Activated CD4-positive, CD25-positive, alpha-beta regulatory T cell treated with anti-CD3 and anti-CD28 coated beads, Interleukin-2, amount 50 U/mL, for 24 hours (primary cell): Measurements from ENCODE around the gene DGKE.

Experiments
- ATAC-seq, 2 donors: fragments of 150-1000 bp; cut with Tn5 transposase; one replicate each; pipeline ENCODE4 v1.10.0; 2021; ENCODE audit warnings: mild to moderate bottlenecking in 1 of 2, moderate library complexity in 1 of 2

The DGKE gene

GRCh38 chr17:56833809-56834379 lies at the start of gene DGKE, which contains the start of gene C17orf67:
Gene DGKE (plus strand): TSS chr17:56834151. CDS start chr17:56834796, 645 bp downstream.
Gene C17orf67 (minus strand): TSS chr17:56833920. CDS start chr17:56815810, 18,110 bp downstream.
- ATAC-seq: peak; percentile 84 to 87

- no peak for ATAC-seq
Measured at GRCh38 chr17:56785405-56785804, 48.5 kb upstream of the DGKE start.

- ATAC-seq: no peak
Measured at GRCh38 chr17:56785997-56786680, 47.8 kb upstream of the DGKE start.

- peak; percentile 99 for ATAC-seq
Measured at GRCh38 chr17:56786989-56787482, 46.9 kb upstream of the DGKE start.

GRCh38 chr17:56792267-56792666 lies 41.7 kb upstream of the DGKE start:
- no peak for ATAC-seq

- no peak for ATAC-seq
Measured at GRCh38 chr17:56793531-56793930, 40.4 kb upstream of the DGKE start.

- no peak for ATAC-seq
Measured at GRCh38 chr17:56793957-56794356, 40.0 kb upstream of the DGKE start.

- ATAC-seq: no peak
Measured at GRCh38 chr17:56795221-56795865, 38.6 kb upstream of the DGKE start.

- no peak for ATAC-seq
Measured at GRCh38 chr17:56796536-56796935, 37.4 kb upstream of the DGKE start.

- no peak for ATAC-seq
Measured at GRCh38 chr17:56798916-56799315, 35.0 kb upstream of the DGKE start.

GRCh38 chr17:56801459-56802178 lies 32.3 kb upstream of the DGKE start:
- no peak for ATAC-seq

GRCh38 chr17:56803071-56803470 lies 30.9 kb upstream of the DGKE start:
- ATAC-seq: no peak

GRCh38 chr17:56804454-56804853 lies 29.5 kb upstream of the DGKE start:
- no peak for ATAC-seq

- ATAC-seq: no peak
Measured at GRCh38 chr17:56806949-56807348, 27.0 kb upstream of the DGKE start.

GRCh38 chr17:56807723-56808122 lies 26.2 kb upstream of the DGKE start:
- no peak for ATAC-seq

GRCh38 chr17:56808503-56808902 lies 25.4 kb upstream of the DGKE start:
- no peak for ATAC-seq

GRCh38 chr17:56809106-56809819 lies 24.7 kb upstream of the DGKE start:
- no peak for ATAC-seq

GRCh38 chr17:56809820-56810179 lies 24.2 kb upstream of the DGKE start:
- no peak for ATAC-seq

GRCh38 chr17:56810343-56810742 lies 23.6 kb upstream of the DGKE start:
- no peak for ATAC-seq

GRCh38 chr17:56810891-56811775 lies 22.8 kb upstream of the DGKE start:
- no peak for ATAC-seq

GRCh38 chr17:56812901-56813388 lies 21.0 kb upstream of the DGKE start:
- ATAC-seq: no peak
